A204.1 (cell line): ENCODE data around the gene HELZ2.
"Not testable (repeated sequence)": the region's sequence is repeated elsewhere in the genome, so short reads cannot be mapped to it uniquely, and the experiment has no call there.

ENCODE experiments used
- FAIRE-seq: peaks from 2 replicates; lab custom pipeline; 2012; peaks lifted over from hg19 to GRCh38; lab: Jason Lieb, UNC

Gene HELZ2, protein sequence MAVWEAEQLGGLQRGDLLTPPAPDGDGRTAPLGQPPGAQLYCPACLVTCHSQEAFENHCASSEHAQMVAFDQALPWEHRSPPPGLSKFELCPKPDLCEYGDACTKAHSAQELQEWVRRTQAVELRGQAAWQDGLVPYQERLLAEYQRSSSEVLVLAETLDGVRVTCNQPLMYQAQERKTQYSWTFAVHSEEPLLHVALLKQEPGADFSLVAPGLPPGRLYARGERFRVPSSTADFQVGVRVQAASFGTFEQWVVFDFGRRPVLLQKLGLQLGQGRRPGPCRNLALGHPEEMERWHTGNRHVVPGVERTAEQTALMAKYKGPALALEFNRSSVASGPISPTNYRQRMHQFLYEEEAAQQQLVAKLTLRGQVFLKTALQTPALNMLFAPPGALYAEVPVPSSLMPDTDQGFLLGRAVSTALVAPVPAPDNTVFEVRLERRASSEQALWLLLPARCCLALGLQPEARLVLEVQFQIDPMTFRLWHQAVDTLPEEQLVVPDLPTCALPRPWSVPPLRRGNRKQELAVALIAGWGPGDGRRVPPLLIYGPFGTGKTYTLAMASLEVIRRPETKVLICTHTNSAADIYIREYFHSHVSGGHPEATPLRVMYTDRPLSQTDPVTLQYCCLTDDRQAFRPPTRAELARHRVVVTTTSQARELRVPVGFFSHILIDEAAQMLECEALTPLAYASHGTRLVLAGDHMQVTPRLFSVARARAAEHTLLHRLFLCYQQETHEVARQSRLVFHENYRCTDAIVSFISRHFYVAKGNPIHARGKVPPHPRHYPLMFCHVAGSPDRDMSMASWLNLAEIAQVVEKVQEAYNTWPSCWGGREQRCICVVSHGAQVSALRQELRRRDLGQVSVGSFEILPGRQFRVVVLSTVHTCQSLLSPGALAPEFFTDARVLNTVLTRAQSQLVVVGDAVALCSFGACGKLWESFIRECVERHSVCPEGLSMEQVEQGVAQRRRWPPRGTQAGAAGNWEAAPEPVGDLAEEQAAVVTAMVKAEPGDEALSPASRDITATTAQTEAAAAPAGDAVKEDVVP (N-terminal part only)

DNA sequence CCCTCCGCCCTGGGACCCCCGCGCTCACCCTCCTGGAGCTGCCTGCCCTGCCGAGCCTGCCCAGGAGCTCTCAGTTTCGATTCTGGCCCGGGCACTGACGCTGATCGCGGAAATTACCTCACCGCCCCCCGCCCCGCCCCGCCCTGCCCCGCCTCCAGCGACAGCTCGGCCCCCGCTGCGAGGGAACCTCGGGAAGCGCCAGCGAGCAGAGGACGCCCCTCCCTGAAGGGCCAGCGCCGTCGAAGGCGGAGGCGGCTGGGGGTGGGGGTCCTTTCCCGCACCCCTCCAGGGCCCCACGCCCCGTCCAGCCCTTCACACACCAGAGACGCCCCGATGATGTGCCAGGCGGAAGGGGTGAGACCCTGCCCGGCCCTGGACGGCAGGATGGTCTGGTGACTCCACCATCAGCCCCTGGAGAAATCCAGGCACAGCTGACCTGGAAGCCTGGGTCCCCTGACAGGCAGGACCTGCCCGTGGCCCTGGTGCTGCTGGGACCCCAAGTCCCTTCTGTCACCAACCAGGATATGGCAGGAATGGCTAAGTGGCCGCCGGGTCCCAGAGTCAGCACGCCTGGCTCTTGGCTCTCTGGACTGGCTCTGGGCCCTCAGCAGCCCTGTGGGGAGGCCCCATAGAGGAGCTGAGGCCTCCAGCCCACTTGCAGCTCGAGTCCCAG is at the start of gene HELZ2:
TSS of gene HELZ2 (minus strand) at position 84 of the 673 bp plus-strand sequence. CDS start 1,854 bp downstream, outside the sequence.
- no peak for FAIRE-seq

DNA sequence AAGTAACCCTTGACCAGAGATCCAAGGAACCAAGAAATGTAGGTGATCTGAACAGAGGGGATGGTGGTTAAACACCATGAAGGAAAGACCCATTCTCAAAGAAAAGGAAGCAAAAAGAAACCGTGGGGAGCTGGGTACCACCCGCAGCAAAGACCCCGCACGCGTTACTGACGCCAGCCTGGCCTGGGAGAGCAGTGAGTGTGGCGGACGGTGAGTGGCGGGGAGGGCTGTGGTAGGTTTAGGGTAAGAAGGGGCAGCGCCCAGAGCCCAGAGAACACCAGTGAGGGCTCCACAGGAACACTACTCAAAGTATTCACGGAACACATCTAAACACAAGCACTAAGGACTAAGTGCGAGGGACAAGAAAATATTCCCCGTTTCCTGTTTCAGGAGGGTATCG is 48.7 kb upstream of the HELZ2 start:
- no peak for FAIRE-seq

DNA sequence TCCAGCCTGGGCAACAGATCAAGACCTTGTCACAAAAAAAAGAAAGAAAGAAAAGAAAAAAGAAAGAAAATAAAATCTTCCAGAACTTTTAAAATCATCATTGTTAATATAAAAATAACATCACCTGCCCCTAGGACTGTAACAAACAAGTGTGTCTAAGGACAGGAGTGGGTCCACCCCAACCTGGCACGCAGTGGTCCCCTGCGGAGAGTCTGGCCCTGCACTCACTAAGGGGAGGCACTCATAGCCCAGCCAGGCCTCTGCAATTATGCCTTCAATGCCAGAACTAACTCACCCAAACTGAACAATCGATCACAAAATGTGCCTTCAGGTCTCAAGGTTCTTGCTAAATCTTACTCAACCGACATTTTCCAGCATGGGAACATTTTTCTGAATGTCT is 48.1 kb upstream of the HELZ2 start:
- FAIRE-seq, result no peak

DNA sequence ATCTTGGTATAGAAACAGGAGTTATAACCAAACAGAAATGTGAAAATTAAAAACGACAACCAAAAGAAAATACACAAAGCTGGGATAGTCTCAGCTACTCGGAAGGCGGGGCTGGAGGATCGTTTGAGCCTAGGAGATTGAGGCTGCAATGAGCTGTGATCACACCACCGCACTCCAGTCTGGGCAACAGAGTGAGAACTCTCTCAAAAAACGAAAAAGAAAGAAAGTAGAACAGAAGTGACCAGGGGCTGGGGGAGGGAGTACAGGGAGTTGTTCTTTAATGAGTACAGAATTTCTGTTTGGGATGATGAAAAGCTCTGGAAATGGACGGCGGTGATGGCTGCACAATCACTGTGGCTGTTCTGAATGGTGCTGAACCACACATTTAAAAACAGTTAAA is 47.0 kb upstream of the HELZ2 start:
- FAIRE-seq, result no peak

DNA sequence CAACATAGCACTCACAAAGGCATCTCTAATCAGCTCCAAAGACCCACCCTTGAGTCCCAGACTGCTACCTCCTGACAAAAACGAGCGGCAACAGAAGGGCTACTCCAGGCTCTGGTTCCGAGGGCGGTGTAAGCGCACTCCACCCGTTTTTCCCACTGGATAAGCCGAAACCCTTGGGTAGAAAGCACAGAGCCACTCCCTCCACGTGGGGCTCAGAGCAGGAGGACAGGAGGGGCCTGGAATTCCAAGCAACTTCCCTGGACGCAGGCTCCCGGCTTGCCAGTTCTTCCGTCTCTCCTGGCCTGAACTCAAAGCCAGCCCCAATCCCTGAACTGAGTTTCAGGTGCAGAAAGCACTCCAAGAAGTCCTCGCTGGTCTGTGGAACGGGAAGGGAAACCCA is 45.5 kb upstream of the HELZ2 start:
- FAIRE-seq, result no peak

DNA sequence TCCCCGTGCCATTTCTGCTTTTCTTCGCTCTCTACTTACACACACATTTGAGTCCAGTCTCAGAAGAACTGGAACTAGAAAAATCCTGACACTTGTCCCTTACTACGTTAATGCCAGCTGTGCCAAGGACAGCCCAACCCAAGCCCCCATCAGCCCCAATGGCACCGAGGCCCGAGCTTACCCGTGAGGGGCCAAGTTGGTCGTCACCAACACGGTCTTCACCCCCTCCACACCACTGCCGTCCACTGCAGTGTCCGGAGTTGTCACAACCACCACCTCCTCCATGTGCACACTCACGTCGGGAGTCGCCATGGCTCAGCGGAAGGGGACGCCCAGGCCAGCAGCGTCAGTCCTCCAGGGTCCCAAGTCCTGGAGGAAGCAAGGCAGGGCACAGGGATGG is 45.0 kb upstream of the HELZ2 start:
- no peak for FAIRE-seq

DNA sequence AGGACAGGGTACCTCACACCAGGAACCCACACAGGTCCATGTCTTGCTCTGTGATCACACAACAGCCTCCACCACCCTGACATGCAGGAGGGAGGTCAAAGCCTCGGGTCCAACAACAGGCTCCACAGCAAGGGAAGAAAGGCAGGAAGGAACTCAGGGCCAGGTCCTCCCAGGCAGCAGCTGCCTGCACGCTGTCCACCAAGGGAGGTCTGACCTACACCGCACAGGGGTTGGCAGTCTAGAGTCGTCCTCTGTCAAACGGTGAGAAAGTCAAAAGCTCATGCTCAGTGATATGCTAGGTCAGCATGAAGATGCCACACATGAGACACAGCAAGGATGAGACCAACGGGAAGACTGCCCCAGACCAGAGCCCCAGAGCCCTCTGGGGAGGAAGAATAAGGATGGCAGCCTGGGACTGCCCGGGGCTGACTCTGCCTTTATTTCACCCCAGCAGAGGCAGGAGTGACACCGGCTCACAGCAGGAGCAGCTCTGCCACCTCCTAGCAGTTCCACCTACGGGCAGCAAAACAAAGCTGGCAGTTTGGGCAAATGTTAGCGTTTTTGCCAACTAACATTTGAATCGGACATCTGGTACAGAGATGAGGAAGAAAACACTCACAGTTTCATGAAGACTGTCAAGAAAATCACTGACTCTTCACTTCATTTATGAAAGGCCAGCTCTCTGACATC is 44.4 kb upstream of the HELZ2 start:
- FAIRE-seq, result no peak

DNA sequence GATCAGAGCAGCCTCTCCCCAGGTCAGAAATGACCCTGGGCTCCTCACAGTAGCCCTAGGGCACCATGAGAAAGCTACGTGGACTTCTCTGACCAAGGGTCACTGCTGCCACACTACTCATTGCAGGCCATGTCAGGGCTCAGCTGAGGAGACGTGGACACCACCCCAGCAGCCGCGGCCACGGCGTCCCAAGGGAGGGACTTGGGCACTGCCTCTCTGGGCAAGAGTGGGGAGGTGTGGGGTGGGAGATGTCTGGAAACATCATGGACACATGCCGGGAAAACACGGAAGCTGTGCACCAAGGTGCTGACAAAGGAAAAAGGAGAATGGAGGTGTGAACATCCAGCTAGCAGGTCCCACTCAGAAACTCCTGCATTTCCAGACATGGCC is 43.8 kb upstream of the HELZ2 start:
- FAIRE-seq, result no peak

DNA sequence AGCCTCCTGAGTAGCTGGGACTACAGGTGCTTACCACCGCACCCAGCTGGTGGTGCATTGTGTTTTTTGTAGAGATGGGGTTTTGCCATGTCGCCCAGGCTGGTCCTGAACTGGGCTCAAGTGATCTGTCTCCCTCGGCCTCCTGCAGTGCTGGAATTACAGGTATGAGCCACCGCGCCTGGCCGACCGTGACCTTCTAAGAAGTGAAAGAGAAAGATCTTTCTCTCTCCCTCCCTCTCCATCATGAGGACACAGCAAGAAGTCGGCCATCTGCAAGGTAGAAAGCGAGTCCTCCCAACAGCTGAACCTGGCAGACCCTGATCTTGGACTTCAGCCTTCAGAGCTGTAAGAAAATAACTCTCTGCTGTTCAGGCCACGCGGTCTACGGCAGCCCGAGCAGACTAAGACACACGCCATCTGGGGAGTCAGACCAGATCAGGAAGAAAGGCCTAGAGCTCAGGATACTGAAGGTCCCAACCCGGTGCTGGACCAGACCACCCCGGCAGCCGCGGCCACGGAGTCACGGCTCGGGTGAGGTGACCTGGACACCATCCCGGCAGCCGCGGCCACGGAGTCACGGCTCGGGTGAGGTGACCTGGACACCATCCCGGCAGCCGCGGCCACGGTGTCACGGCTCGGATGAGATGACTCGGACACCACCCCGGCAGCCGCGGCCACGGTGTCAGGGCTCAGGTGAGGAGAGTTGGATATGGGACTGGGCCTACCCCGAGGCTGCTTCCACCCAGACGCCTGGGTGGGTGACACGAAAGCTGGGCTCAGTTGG is 43.2 kb upstream of the HELZ2 start:
- FAIRE-seq, result no peak

DNA sequence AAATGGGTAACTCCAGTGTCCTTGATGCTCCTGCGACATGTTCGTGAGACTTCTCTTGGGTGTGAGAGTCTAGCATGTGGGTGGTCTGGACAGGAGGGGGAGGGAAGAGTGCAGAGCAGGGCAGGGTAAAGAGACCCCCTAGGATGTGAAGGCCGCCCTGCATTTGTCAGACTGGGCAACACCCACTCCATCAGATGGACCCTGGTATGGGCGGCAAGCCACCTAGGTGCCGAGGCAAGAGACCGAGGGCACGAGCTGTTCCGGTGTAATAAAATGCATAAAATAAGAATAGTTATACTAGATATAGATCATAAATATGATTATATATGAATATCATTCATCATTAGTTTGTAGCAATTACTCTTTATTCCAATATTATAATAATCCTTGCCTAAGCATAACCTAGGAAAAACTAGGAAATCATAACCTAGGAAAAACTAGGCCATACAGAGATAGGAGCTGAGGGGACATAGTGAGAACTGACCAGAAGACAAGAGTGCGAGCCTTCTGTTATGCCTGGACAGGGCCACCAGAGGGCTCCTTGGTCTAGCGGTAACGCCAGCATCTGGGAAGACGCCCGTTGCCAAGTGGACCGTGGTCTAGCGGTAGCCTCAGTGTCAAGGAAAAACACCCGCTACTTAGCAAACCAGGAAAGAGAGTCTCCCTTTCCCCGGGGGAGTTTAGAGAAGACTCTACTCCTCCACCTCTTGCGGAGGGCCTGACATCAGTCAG is 40.0 kb upstream of the HELZ2 start:
- not testable (repeated sequence) for FAIRE-seq

DNA sequence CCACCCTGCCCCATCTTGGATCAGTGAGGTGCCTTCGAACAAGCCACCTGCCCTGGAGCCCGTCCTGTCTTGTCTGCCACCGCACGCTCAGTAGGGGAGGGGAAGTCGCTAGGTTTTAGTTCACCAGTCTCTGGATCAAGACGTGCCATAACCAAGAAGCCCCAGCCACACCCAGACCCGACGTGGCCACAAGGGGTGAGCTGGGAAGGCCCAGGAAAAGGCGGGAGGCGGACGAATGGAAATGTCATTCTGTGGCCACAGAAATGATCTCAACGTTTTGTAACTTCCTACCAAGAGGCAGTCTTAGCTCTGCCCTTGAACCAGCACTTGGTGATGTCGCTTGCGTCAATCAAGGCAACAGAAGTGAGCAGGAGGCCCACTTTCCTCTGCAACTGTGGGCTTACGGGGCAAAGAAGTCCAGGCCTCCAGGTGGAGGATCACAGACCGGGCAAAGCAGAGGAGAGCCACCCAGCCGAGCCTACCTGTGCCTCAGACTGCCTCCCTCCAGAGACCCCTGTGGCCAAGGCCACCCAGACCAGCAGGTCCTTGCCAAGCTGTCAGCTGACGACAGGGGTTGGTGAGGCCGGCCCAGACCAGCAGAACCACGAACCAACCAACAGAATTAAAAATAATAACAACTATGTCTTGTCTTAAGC is 38.4 kb upstream of the HELZ2 start:
- FAIRE-seq, result no peak

DNA sequence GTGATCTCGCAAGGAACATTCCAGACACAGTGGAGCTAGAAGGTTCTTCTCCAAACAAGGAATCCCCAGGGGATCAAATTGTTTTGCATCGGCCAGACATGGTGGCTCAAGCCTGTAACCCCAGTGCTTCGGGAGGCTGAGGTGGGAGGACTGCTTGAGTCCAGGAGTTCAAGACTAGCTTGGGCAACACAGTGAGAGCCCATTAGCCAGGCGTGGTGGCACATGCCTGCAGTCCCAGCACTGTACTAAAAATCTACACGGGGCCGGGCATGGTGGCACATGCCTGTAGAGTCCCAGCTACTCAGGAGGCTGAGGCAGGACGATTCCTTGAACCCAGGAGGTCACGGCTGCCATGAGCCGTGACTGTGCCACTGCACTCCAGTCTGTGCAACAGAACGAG is 37.6 kb upstream of the HELZ2 start:
- no peak for FAIRE-seq

DNA sequence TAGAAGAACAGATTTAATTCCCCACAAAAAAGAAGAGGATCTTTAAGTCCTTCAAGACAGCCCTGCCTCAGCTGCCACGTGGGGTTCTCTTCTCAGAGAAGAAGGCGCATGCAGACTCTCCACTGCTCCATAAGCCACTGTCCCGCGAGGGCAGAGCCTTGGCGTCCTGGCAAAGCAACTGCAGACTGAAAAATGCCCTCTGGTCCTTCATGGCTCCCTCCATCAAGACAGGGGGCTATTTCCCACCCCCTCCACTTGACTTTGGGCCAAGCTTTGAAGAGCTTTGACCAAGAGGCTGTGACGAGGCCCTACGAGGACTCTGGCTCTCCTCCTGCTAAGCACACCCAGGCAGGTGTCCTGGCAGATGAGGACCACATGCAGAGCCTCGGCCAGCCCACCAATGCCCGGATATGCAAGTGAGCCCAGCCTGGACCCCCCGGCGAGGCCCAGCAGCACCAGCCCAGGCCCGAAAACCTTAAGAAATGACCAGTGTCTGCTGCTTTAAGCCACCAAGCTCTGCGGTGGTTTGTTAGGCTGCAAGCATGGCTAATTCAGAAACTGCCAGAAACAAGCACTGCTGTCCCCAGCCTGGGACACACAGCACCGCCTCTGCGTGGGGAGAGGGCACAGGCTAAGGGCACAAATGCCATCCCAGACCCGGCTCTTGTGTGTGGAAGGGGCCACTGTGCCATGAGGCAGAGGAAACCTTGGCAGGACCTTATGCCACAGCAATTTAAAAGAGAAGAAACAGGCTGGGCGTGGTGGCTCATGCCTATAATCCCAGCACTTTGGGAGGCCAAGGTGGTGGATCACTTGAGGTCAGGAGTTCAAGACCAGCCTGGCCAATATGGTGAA is 36.8 kb upstream of the HELZ2 start:
- no peak for FAIRE-seq

DNA sequence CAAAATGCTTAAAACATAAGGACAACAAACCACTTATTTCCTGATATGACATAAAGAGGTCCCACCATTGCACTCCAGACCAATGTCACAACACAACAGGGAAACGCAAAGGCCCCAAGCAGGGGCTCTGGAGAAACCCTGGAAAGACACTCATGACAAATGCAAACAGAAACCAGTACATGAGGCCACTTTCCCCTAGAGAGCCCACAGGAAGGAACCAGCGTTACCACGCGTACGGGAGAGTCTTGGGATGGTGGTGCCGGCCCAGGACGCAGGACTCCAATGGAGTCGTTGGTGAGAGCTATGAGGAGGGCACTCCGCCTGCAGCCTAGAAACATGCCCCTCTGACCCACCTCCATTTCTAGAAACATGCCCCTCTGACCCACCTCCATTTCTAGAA is 32.6 kb upstream of the HELZ2 start:
- no peak for FAIRE-seq

DNA sequence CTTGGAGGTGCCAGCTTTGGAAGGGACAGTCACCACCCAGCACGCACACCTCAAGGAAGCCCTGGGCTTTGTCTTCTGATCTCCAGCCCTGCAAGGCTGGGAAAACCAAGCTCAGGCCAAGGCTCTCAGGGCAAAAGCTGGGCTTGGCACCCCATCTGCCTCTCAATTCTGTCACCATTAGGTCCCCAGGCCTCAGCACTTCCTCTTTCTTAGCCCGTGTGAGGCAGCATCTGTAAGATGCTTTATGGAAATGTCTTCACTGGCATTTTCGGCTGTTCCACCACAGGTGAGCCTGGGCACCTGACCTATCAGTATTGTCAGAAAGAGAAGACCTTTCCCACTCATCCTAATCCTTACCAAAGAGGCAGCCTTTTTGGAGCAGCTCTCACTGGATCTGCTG is 28.3 kb upstream of the HELZ2 start:
- FAIRE-seq, result no peak

DNA sequence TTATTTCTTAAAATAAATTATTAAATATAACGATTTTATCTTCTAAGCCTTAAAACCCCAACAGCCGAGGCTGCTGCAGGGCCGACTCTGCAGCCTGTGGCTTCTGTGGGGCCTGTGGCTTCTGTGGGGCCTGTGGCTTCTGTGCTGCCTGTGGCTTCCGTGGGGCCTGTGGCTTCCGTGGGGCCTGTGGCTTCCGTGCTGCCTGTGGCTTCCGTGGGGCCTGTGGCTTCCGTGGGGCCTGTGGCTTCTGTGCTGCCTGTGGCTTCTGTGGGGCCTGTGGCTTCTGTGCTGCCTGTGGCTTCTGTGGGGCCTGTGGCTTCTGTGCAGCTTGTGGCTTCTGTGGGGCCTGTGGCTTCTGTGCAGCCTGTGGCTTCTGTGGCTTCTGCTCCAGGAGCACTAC is 27.6 kb upstream of the HELZ2 start:
- not testable (repeated sequence) for FAIRE-seq

DNA sequence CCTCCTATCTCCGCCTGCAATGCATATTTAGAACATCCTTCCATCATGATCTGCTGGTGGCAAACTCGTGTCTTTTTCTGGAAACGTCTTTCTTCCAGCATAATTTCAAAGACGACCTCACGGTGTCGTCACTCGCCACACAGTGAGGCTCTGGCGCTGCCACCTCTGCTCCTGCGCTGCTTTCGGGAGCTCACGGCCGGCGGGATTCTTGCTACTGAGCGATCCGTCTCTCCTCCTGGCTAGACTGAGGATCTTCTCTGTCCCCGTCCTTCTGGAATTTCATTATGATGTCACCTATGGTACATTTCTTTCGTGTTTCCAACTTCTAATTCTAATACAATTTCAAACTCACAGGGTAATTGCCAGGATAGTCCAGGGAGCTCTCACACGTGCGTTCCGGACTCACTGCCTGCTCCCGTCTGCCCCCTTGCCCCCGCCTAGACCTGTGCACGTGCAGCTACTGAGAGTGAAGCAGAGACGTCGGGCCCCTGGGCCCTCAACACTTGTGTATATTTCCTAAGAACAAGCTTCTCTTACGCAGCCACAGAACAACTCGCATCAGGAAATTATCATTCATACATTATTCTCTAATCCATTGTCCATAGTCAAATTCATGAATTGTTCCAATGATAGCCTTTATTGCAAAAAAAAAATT is 25.5 kb upstream of the HELZ2 start:
- FAIRE-seq, result no peak
